GM10847 (cell line): ENCODE data around the gene NTNG2.

Experiments
- POLR2A ChIP-seq: IDR thresholded peaks from 2 replicates; pipeline ENCODE4 v1.6.1; 2011; ENCODE audit not compliant: insufficient read length; ENCODE audit errors: extremely low read depth

The NTNG2 gene

DNA sequence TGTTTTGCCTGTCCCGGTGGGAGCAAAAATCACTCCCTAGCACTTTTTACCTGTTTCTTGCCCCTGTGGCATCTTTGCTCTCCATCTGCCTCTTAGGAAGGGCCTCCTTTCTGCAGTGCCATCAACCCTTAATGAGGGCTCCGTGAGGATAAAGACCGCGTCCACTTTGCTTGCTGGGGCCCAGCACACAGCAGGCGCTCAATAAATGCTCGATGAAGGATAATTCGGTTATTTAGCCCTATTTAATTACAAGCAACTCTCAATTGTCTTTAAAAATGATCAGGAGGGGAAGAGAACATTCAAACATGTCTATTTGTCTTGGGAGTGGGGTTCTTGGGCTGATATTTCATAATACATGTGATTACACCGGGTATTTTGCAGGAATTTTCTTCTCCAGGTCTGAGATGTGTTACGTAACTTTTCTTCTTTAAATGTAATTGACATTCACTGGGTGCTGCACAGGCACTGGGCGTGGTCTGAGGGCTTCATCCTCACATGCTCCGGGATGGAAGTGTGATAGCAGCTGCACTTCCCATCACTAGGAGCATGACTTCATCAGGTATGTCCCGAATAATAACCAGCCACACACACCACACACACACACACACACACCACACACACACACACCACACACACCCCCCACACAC lies 19.8 kb upstream of the NTNG2 start:
- no peak for TF ChIP-seq POLR2A

DNA sequence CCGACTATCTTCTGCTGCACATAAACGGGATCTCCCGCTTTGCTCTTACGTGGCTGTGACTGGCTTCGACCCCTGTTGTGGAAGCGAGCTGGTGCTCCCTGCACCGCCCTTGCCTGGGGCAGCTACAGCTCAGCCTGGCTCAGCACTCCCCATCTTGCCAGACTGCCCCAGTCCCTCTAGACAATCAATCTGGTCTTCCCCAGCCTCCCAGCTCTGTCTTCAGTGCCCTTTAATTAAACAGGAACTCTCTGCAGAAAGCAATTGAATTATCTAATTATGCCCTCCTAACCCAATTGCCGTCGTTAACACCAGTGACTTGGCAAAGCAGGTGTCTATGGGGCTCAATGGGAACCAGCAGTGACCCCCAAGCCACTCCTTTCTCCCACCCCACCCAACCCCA lies 18.9 kb upstream of the NTNG2 start:
- no peak for TF ChIP-seq POLR2A

DNA sequence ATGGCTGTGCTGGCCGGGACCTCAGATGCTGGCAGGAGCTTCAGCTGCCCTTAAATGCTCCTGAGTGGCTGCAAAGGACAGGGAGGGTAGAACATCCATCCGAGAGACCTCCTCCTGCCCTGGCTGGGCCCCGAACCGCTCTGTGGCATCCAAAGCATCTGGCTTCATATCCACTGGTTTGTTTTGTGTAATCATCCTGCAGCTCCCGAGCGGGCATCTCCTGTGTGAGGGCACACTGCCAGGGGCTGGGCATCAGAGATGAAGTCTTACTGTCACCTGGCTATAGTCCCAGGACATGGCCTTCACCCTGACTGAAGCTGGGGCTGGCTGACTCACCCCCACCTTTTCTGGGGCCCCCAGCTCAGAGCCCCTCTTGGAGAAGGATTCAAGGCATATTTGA lies 18.5 kb upstream of the NTNG2 start:
- TF ChIP-seq POLR2A = no peak

DNA sequence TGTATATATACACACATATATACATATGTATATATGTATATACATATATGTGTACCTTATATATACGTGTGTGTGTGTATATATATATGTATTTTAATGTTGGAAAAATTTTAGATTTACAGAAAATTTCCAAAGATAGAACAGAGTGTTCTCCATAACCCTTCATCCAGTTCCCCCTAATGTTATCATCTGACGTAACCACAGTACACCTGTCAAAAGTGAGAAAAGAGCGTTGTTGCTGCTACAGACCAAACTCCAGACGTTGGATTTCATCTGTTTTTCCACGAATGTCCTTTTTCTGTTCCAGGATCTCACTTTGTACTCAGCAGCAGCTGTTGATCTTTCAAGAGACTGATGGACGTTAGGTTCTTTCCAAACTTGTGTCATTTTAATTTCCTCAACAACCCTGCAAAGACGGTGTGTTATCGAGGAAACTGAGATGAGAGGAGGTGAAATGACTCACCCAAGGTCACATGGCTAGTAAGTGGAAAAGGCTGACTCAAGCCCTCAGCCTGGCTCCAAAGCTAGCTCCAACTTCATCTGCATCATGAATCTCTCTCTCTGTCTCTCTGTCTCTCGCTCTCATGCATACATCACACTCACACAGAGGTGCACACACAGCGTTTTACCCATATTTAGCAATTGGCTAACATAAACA lies 17.0 kb upstream of the NTNG2 start:
- no peak for TF ChIP-seq POLR2A

DNA sequence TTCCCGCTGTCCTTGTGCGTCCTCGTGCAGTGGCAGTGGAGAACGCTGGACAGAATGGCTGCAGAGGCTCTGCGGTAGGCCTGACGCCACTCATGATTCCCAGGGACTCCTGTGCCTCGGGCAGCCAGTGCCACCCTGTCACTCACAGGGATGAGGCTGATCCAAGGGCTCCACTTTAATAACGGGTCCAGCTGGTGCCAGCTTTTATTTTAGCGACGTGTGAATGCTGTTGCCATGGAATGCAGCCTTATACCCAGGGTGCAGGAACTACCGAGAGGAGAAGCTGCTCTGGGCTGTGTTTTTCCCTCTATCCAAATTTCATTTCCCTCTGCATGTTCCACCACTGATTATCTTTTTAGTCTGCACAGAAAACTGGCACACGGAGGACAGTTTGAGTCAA lies 15.8 kb upstream of the NTNG2 start:
- TF ChIP-seq POLR2A = no peak

DNA sequence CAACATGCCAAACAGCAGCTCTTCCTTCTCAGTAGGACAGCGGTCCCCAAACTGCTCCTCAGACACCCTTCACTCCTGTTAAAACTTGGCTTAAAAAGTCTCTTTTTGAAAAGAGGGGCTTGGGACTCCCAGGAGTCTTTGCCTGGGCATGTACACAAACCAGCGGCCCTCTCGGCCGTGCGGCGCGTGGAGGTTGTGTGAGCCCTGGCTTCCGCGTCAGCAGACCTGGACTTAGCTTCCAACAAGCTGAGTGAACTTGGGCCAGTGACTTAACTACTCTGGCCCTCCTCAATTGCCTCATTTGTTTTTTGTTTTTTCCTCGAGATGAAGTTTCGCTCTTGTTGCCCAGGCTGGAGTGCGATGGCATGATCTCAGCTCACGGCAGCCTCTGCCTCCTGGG lies 15.3 kb upstream of the NTNG2 start:
- TF ChIP-seq POLR2A = no peak

DNA sequence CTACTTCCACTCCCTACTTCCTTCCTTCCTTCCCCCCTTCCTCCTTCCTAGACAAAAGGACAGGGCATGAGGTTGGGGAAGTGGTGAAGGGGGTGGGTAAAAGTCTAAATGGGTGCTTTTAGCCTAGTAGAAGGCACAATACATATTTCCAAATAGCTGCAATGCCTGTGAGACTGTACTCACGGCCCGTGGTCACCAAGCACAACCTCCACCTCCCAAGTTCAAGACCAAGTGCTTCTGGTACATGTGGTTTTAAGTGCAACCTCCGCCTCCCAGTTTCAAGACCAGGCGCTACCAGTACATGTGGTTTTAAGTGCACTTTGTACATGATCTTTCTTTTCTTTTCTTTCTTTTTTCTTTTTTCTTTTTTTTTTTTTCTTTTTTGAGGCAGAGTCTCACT lies 14.5 kb upstream of the NTNG2 start:
- no peak for TF ChIP-seq POLR2A

DNA sequence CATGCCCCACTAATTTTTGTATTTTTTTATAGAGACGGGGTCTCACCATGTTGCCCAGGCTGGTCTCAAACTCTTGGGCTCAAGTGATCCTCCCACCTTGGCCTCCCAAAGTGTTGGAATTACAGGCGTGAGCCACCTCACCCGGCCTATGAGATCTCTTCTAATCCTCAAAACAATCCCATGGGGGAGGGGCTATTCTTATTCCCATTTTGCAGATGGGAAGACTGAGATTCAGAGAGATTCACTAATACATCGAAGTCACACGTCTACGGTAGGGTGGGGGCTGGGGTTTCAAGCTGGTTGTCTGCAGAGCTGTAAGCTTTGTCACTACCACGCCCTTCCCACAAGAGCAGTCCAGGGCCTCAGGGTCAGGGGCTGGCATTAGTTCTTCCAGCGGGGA lies 14.0 kb upstream of the NTNG2 start:
- TF ChIP-seq POLR2A = no peak

DNA sequence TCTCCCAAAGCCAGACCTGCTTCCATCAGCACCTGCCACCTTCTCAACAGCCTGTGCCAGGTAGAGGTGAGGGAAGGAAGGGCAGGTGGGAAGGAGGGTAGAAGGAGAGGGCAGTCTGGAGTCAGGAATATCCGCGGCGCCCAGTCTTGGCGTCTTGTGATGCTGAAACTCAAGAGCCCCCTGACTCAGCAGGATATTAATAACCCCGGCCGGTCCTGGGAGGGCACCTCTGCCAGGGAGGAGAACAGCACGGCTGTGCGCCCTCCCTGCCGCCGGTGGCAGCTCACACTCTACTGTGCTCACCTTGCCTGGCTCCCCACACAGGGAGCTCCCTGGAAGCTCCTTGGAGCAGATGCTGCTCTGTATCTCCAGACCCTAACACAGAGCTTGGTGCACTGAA lies 11.6 kb upstream of the NTNG2 start:
- TF ChIP-seq POLR2A = no peak

DNA sequence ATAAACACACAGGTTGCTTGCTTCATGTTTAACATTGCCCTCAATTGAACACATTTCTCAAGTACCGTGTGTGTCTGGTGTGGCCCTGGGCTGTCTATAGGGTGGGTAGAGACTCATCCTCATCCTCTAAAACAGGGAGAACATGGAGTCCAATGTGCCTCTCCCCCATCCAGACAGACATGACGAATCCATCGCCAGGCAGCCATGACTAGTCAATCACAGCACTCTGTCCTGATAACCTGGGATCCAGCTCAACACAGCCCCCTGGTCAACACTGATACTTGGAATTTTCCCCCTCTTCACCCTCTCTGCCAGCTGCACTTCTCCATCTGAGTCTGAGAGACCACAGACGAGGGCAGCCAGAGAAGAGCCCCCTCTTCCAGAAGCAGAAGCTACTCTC lies 10.7 kb upstream of the NTNG2 start:
- no peak for TF ChIP-seq POLR2A

DNA sequence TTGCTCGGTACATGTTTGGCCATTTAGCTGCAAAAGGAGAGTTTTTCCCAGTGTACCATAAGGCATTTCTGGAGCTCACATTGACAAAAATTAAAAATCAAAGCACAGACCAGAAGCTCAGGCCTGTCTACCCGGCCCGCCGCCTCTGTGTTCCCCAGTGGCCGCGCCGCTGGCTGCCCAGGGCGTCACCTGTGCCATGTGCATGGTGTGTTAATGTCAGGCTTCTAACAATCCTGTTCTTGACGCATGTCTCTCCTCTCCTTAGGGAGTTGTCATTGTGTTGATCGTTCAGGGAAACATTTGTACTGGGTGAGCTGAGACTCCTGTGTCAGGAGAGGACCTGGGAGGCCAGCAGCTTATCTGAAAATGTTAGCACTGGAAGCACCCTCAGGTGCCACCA lies 9.6 kb upstream of the NTNG2 start:
- no peak for TF ChIP-seq POLR2A

DNA sequence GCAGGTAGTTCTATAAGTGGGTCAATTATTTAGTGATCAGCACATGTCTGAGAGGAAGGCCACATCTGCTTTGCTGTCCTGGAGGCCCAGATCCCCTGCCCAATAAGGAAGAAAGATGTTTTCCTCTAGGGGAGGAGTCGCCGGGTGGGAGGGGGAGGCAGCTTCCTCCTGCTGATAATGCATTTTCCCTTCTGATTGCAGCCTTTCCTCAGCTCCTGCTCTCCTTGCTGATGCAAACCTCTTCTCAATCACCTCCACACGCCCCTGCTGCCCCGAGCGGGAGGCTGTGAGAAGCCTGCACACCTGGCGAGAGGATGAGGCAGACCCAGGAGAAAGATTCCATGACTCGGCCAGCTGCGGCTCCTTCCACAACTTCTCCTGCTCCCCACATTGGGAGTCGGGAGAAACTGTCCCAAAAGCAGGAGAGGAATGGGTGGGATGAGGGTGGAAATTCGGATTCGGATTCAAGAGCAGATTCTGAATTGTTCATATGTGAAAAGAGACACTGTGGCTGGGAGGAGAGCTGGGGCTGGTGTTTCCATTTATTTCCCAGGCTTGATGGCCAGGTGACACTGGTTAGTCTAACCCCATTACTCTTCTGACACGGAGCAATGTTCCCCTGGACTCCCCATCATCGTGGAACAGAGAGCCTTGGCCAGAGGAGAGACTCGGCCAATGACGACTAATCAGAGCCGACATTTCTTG lies 6.8 kb upstream of the NTNG2 start:
- TF ChIP-seq POLR2A = no peak

DNA sequence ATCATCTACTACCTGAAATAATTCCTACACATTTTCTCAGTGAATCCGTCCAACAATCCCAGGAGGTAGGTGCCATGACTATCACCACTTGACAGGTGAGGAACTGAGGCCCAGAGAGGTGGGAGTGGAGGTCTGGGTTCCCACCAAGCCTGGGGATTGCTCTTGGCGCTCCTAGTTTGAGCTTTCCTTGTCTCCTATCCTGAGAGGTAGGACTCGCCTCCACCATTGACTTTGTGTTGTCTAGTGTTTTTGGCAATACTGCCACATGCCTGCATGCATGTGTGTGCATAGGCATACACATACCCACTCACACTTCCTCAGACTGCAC lies 6.3 kb upstream of the NTNG2 start:
- TF ChIP-seq POLR2A = no peak

DNA sequence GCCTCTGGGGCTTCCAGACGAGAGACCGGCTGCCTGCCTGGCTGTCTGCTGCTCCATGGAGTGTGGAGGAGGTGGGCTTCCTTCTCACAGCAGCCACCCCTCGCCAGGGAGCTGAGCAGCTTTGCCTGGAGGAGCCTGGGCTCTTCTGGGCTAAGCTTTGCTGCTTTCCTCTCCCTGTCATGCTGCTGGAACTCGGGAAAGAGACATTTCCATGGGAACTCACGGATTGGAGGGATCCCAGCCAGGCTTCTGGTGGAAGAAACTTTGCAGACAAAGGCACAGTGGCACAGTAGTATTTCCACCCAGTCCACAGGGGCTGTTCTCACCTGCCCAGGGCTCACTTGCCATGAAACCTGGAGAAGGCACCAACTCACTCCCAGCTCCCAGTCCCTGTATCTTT lies 5.6 kb upstream of the NTNG2 start:
- TF ChIP-seq POLR2A = no peak

DNA sequence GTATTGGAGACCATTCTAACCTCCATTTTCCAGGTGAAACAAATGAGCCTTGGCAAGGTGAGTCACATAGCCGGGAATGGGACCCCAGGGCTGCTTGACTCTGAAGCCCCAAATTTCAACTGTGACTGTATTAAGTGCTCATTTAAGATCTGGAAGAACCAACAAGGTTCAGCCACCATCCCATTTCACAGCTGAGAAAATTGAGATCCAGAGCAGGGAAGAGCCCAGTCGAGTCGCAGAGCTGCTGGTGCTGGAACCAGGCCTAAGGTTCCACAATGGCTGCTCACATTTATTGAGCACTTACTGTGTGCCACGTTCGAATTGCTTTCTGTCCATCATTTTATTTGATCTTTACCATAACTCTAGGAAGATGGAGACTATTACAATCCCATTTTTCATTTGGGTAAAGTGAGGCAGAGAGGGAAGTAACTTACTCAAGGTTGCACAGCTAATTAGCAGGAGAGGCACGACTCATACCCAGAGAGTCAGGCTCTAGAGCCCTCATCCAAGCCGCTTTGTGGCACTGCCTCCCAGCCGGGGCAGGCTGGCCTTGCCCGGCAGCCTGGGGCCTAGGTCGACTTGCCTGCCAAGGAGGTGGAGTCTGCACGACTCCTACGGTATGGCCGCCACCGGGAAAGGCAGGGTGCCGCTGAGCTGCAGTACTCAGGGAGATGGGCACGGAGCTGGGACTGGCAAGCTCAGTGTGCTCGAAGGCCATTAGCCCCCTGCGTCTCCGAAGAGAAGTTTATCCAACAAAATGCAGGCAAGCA lies 4.3 kb upstream of the NTNG2 start:
- TF ChIP-seq POLR2A = no peak
